ENCODE data around the gene SIGLEC15.

SIGLEC15 gene

DNA sequence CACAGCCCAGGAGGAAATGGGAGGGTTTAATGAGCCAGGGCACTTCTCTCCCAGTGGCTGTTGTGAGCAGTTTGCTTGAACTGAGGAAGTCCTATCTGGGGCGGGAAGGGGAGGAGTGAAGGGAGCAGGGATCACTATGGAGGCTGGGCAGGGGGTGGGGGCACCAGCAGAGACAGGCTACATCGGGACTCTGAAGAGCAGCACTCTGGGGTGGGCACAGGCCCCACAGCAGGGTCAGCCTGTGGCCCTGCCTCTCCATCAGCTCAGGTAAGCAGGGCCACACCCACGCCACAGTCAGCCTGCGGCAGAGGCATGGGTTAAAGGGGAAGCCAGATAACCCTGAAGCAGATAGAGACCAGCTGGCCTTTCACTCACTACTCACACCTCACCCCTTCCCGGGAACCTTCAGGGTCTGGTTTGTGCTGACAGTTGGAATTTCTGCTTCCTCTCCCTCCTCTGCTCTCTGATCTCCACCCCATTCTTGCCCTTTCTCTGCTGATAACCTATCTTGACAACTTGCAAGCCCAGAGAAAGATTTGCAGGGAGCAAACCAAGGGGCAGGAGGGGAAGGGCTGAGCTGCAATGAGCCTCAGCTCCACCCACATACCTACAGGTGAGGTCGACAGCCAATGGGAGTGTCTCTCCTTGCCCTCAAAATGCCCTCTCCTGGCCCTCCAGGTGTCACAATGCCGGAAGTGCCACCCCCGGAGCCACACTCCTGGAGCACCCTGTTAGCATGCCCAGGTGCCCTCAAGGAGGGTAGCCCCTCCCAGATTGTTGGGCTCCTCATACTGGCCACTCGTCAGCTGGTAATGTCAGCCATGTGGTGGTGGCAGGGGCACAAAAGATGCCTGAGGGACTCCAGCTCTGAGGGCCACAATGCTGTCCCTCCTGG is 3.7 kb downstream of the SIGLEC15 start:
- CTCF ChIA-PET = interaction anchor here (0.7 kb wide), 1 partner anchor 66 kb away, joined by 5 read pairs; no protein-coding TSS in a partner anchor
- DNase-seq (ENCODE audit: low spot score) = no peak

DNA sequence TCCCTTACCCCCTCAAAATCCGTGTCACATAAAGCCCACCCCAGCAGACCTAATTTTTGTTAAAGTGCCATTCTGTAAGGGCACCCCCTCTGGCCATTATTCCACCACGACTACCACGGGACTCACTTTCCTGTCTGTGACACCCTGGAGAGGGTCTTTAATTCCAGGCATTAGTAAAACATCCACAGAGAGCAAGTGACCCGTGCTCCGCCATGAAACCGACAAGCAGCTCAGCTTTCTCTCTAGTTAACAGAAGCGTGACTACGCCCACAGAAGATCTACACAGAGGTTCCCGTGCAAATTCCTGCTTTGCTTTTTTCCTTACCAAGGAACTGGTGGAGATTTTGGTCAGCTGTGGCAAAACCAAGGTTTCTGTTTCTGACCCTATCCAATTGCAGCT is 4.4 kb downstream of the SIGLEC15 start:
- ChIA-PET CTCF (interaction anchor here (0.7 kb wide), 1 partner anchor 13 kb away, joined by 3 read pairs; no protein-coding TSS in a partner anchor), POLR2A (ENCODE audit: low non-redundant PET) (no interaction called here)
- DNase-seq (ENCODE audit: low spot score) = no peak
- H3K27ac ChIP-seq = no peak overlapping the region
- TF ChIP-seq, protein P1, sequence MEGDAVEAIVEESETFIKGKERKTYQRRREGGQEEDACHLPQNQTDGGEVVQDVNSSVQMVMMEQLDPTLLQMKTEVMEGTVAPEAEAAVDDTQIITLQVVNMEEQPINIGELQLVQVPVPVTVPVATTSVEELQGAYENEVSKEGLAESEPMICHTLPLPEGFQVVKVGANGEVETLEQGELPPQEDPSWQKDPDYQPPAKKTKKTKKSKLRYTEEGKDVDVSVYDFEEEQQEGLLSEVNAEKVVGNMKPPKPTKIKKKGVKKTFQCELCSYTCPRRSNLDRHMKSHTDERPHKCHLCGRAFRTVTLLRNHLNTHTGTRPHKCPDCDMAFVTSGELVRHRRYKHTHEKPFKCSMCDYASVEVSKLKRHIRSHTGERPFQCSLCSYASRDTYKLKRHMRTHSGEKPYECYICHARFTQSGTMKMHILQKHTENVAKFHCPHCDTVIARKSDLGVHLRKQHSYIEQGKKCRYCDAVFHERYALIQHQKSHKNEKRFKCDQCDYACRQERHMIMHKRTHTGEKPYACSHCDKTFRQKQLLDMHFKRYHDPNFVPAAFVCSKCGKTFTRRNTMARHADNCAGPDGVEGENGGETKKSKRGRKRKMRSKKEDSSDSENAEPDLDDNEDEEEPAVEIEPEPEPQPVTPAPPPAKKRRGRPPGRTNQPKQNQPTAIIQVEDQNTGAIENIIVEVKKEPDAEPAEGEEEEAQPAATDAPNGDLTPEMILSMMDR (conservative IDR thresholded peaks at IDR 0.05; ENCODE audit: low read depth) = no peak

More for the DNA sequence above, 3.7 kb downstream of the SIGLEC15 start:
- peak overlapping the region; percentile 83 for H3K27ac ChIP-seq
- POLR2A ChIA-PET (ENCODE audit: low non-redundant PET) = no interaction called here
- TF ChIP-seq, protein P1 (conservative IDR thresholded peaks at IDR 0.05; ENCODE audit: low read depth) = no peak

DNA sequence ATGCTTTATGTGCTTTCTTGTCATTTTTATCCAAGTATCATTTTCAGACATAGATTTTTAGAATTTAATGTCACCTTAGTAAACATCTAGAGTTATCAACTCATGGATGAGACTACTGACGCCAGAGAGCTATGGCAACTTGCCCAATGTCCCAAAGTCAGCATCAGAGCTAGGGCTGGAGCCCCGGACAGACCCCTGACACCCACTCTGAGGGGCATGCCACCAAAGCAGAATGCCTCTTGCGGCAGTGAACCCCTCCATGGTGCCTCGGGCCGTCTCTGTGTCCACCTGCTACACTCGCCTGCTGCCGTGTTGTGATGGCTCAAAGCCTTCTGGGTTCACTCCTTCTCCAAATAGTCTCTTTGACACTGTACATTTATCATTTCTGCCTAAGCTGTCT is 5.4 kb downstream of the SIGLEC15 start:
- POLR2A ChIA-PET (ENCODE audit: low non-redundant PET) = no interaction called here
- CTCF ChIA-PET = no interaction called here
- DNase-seq (ENCODE audit: low spot score) = no peak
- TF ChIP-seq, protein P1 (conservative IDR thresholded peaks at IDR 0.05; ENCODE audit: low read depth) = no peak
- H3K27ac ChIP-seq = no peak overlapping the region

DNA sequence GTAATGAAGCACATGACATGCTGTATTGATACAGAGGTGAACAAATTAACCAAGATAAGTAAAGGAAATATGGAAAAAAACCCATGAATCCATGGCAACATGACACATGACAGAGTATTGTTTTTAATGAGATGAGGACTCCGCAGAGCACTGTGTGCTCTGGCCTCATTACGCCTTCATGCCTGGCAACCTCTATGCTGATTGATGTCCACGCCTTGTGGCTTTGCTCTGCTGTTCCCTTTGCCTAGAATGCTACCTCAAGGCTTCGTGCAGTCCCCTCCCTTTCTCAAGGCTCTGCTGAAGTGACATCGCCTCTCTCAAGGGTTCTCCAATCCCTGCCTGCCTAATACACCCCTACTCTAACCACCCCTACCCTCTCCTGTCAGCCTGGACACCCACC is 8.4 kb downstream of the SIGLEC15 start:
- no peak for DNase-seq (ENCODE audit: low spot score)
- ChIA-PET CTCF (no interaction called here), POLR2A (ENCODE audit: low non-redundant PET) (no interaction called here)
- TF ChIP-seq, protein P1 (conservative IDR thresholded peaks at IDR 0.05; ENCODE audit: low read depth) = no peak
- no peak overlapping the region for H3K27ac ChIP-seq

DNA sequence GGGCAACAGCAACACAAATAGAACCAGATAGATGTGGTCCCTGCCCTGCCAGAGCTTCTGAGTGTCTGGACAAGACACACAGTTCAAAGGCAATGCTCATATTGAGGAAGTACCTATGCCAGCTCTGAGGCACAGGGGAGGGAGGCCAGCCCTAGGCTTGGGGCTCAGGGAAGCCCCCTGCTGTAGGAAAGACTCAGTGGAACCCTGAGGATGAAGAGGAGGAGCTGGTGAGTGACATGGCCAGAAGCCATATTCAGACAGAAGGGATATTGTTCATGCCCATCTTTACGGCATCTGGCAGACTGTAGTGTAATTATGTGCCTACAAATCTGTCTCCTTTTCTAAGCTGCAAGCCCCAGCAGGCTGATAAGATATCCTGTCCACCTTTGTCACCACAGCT is 8.8 kb downstream of the SIGLEC15 start:
- CTCF ChIA-PET = interaction anchor here (0.6 kb wide), 1 partner anchor 28 kb away, joined by 4 read pairs; no protein-coding TSS in a partner anchor

DNA sequence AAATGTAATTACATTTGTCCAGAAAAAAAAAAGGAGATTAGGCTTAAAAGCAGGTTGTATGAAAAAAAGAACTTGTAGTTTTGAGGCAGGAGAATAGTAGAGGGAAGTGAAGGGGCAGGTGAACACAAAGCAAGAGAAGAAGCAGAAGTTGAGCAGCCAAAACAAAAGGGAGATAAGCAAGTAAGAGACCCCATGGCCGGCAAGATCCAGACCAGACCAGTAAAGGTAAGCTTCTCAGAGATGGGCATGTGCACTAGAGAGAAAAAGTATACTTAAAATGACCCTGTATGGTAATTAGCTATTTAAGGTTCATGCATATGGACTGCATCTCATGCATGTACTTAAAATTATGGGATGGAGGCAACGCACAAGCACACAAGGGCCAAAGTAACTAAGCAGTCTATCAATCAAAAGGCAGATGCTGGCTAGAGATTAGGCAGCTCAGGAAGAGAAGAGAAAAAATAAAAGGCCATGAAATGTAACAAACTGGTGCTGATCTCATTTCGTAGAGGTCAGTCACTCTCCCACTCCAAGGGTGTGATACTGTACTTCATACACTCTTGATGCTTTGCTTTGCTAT is 9.7 kb downstream of the SIGLEC15 start:
- H3K27ac ChIP-seq = no peak overlapping the region
- POLR2A ChIA-PET (ENCODE audit: low non-redundant PET) = no interaction called here
- no peak for DNase-seq (ENCODE audit: low spot score)
- CTCF ChIA-PET = interaction anchor here (1.0 kb wide), 1 partner anchor 112 kb away, joined by 4 read pairs; no protein-coding TSS in a partner anchor
- TF ChIP-seq, protein P1 (conservative IDR thresholded peaks at IDR 0.05; ENCODE audit: low read depth) = no peak

More for the DNA sequence above, 8.8 kb downstream of the SIGLEC15 start:
- POLR2A ChIA-PET (ENCODE audit: low non-redundant PET) = no interaction called here
- no peak overlapping the region for H3K27ac ChIP-seq
- TF ChIP-seq, protein P1 (conservative IDR thresholded peaks at IDR 0.05; ENCODE audit: low read depth) = no peak
- no peak for DNase-seq (ENCODE audit: low spot score)
